HepG2 (cell line): ENCODE measurements around the gene VANGL2. TPM values are rescaled to one million over a fixed set of nuclear protein-coding genes. Genes with fewer than 3 reads are reported as not detected.

ENCODE experiments used
- ATAC-seq: fragments of 200-7000 bp; cut with Tn5 transposase; 3 replicates; pipeline ENCODE4 v1.9.1; 2020; ENCODE audit warnings: mild to moderate bottlenecking, moderate library complexity
- BruUV-seq: library from RNA; stranded (reverse); fragments of 400-500 nt; replicated peaks from 2 replicates; lab custom pipeline; 2021; lab: Mats Ljungman, UMichigan
- CTCF ChIA-PET: fragments of 300-600 bp; formaldehyde crosslinking; extraction: SDS; loops from one replicate; lab custom pipeline; 2021; ENCODE audit warnings: low total read pairs, inconsistent platforms, low intra/inter-chr PET ratio; lab: Yijun Ruan, JAX
- POLR2A ChIA-PET: fragments of 350-600 bp; sonication (Branson Sonifier 250); formaldehyde crosslinking; loops from one replicate; lab custom pipeline; 2020; ENCODE audit warnings: antibody characterized with exemption, inconsistent platforms; lab: Yijun Ruan, JAX
- DNase-seq: peaks from one replicate; pipeline ENCODE4 v3.0.0-alpha.2; 2015; ENCODE audit warnings: low spot score
- FAIRE-seq: peaks from 3 replicates; lab custom pipeline; 2011; peaks lifted over from hg19 to GRCh38; lab: Jason Lieb, UNC
- H2AFZ ChIP-seq: one replicate; pipeline ENCODE4 v1.6.1; 2011; ENCODE audit warnings: low read length, inconsistent platforms
- H3K27ac ChIP-seq: fragments of 300-600 bp; 3 replicates; pipeline ENCODE4 v1.8.0; 2011; ENCODE audit warnings: mixed run types, mild to moderate bottlenecking, mixed read lengths, low read length, inconsistent platforms; ENCODE audit not compliant: insufficient read depth; ENCODE audit errors: extremely low read length
- H3K27me3 ChIP-seq, 2 experiments: fragments of 200-600 bp in 1 of 2; 2 replicates in 1 of 2; 3 replicates in 1 of 2; pipeline versions ENCODE4 v1.6.0 to v1.8.0; 2011; ENCODE audit warnings: low read length in 2 of 2, mild to moderate bottlenecking in 2 of 2, moderate library complexity in 2 of 2, inconsistent platforms in 1 of 2; ENCODE audit not compliant: insufficient read depth in 2 of 2, control insufficient read depth in 1 of 2
- H3K36me3 ChIP-seq, 2 experiments: fragments of 200-600 bp in 1 of 2; replicated peaks in 1 of 2; 2 replicates in 1 of 2; 3 replicates in 1 of 2; pipeline versions ENCODE4 v1.5.1 to v1.8.0; 2011; ENCODE audit warnings: low read length in 2 of 2, inconsistent platforms in 1 of 2; ENCODE audit not compliant: insufficient read depth in 2 of 2, control insufficient read depth in 1 of 2
- H3K4me1 ChIP-seq: 2 replicates; pipeline ENCODE4 v1.5.1; 2012; ENCODE audit warnings: low read length, inconsistent platforms; ENCODE audit not compliant: insufficient read depth
- H3K4me2 ChIP-seq: 2 replicates; pipeline ENCODE4 v1.6.0; 2011; ENCODE audit warnings: low read depth, low read length, inconsistent platforms
- H3K4me3 ChIP-seq, 3 experiments: fragments of 200-600 bp in 1 of 3; sonication (generic), shearing (Covaris generic) in 1 of 3; replicated peaks in 1 of 3; 2 replicates each; pipeline ENCODE4 v1.5.1; 2011 to 2016; ENCODE audit warnings: low read length in 3 of 3, inconsistent platforms in 2 of 3, low read depth in 2 of 3, mild to moderate bottlenecking in 2 of 3, control low read depth in 1 of 3, mixed read lengths in 1 of 3; ENCODE audit not compliant: insufficient read depth in 1 of 3
- H3K79me2 ChIP-seq: one replicate; pipeline ENCODE4 v1.6.1; 2011; ENCODE audit warnings: low read length, inconsistent platforms; ENCODE audit not compliant: insufficient read depth
- H3K9ac ChIP-seq: 2 replicates; pipeline ENCODE4 v1.6.0; 2011; ENCODE audit warnings: mild to moderate bottlenecking, low read depth, low read length, inconsistent platforms; ENCODE audit not compliant: insufficient read depth
- H3K9me3 ChIP-seq: 2 replicates; pipeline ENCODE4 v1.5.1; 2012; ENCODE audit warnings: mild to moderate bottlenecking, low read length
- H4K20me1 ChIP-seq: 2 replicates; pipeline ENCODE4 v1.6.0; 2011; ENCODE audit warnings: inconsistent platforms, mild to moderate bottlenecking, low read length, moderate library complexity; ENCODE audit not compliant: insufficient read depth
- AKNA ChIP-seq: sonication (generic); formaldehyde crosslinking; IDR thresholded peaks from 2 replicates; pipeline ENCODE4 v1.4.0; 2020; ENCODE audit warnings: missing genetic modification reagents, borderline replicate concordance
- ATAD3A ChIP-seq: sonication (generic); formaldehyde crosslinking; IDR thresholded peaks from 2 replicates; pipeline ENCODE4 v1.4.0; 2020; ENCODE audit warnings: missing genetic modification reagents
- CREBL2 ChIP-seq: sonication (generic); formaldehyde crosslinking; IDR thresholded peaks from 2 replicates; pipeline ENCODE4 v1.8.1; 2023; ENCODE audit warnings: missing genetic modification reagents, mild to moderate bottlenecking, borderline replicate concordance
- HES4 ChIP-seq: sonication (generic); formaldehyde crosslinking; IDR thresholded peaks from 2 replicates; pipeline ENCODE4 v1.9.0; 2021; ENCODE audit warnings: mild to moderate bottlenecking, missing genetic modification reagents, borderline replicate concordance
- HMGXB4 ChIP-seq, 2 experiments: sonication (generic) in 1 of 2; formaldehyde crosslinking in 1 of 2; IDR thresholded peaks; 2 replicates each; pipeline versions ENCODE4 v1.4.0 to v1.6.1; 2018 to 2020; ENCODE audit warnings: missing genetic modification reagents in 2 of 2, borderline replicate concordance in 1 of 2, low read depth in 1 of 2, mild to moderate bottlenecking in 1 of 2, missing biosample characterization in 1 of 2
- KLF16 ChIP-seq, 2 experiments: sonication (generic) in 1 of 2; formaldehyde crosslinking in 1 of 2; IDR thresholded peaks; 2 replicates each; pipeline versions ENCODE4 v1.6.1 to v1.8.0; 2016 to 2023; ENCODE audit warnings: missing genetic modification reagents in 2 of 2, missing compliant biosample characterization in 1 of 2
- MEIS2 ChIP-seq: sonication (generic); formaldehyde crosslinking; IDR thresholded peaks from 2 replicates; pipeline ENCODE4 v1.9.0; 2021; ENCODE audit warnings: mild to moderate bottlenecking, missing genetic modification reagents
- NFKBIZ ChIP-seq: IDR thresholded peaks from 2 replicates; pipeline ENCODE4 v1.6.1; 2018; ENCODE audit warnings: missing genetic modification reagents, missing compliant biosample characterization
- PHF20 ChIP-seq: sonication (generic); formaldehyde crosslinking; IDR thresholded peaks from 2 replicates; pipeline ENCODE4 v1.5.0; 2020; ENCODE audit warnings: mild to moderate bottlenecking, missing genetic modification reagents
- RBFOX2 ChIP-seq: fragments of 200-400 bp; formaldehyde crosslinking; IDR thresholded peaks from 2 replicates; pipeline ENCODE4 v1.6.1; 2017; ENCODE audit warnings: low read depth, mild to moderate bottlenecking, low read length
- TFDP2 ChIP-seq: sonication (generic); formaldehyde crosslinking; IDR thresholded peaks from 2 replicates; pipeline ENCODE4 v1.4.0; 2020; ENCODE audit warnings: missing genetic modification reagents
- TMF1 ChIP-seq: sonication (generic); formaldehyde crosslinking; IDR thresholded peaks from 2 replicates; pipeline ENCODE4 v1.8.1; 2022; ENCODE audit warnings: low read depth, missing genetic modification reagents
- U2AF1 ChIP-seq: fragments of 200-400 bp; formaldehyde crosslinking; optimal IDR thresholded peaks from 2 replicates; pipeline ENCODE3; 2017; ENCODE audit warnings: mild to moderate bottlenecking, low read depth, low read length
- ZBTB38 ChIP-seq: sonication (generic); formaldehyde crosslinking; IDR thresholded peaks from 2 replicates; pipeline ENCODE4 v1.5.1; 2020; ENCODE audit warnings: mild to moderate bottlenecking, missing genetic modification reagents
- ZNF317 ChIP-seq: sonication (generic); formaldehyde crosslinking; IDR thresholded peaks from 2 replicates; pipeline ENCODE4 v1.5.0; 2020; ENCODE audit warnings: mild to moderate bottlenecking, missing genetic modification reagents
- ZNF589 ChIP-seq: sonication (generic); formaldehyde crosslinking; conservative IDR thresholded peaks from 2 replicates; pipeline ENCODE4 v1.8.0; 2022; ENCODE audit warnings: mild to moderate bottlenecking, moderate library complexity, missing genetic modification reagents
- ZNF614 ChIP-seq: IDR thresholded peaks from 2 replicates; pipeline ENCODE4 v1.6.1; 2018; ENCODE audit warnings: missing biosample characterization, missing genetic modification reagents, inconsistent platforms, borderline replicate concordance
- ZSCAN12 ChIP-seq: sonication (generic); formaldehyde crosslinking; IDR thresholded peaks from 2 replicates; pipeline ENCODE4 v1.9.0; 2021; ENCODE audit warnings: mild to moderate bottlenecking, missing genetic modification reagents
- WGBS: methylation state at CpG from one replicate; pipeline ENCODE4 v1.1.6; 2017; ENCODE audit warnings: low lambda C conversion rate; 5-methylcytosine and 5-hydroxymethylcytosine counted together
- in situ Hi-C: cut with HindIII; loops from 2 replicates; pipeline ENCODE4 v1.10.0; 2017; ENCODE audit warnings: low pct_unique_long_range_greater_than_20kb; ENCODE audit not compliant: extremely low pct_ligation_motif_present
- intact Hi-C: fragments of 100-400 bp; cut with micrococcal nuclease; formaldehyde crosslinking; loops from one replicate; pipeline ENCODE4 v1.10.0; 2022; ENCODE audit not compliant: unreplicated experiment
- polyA plus RNA-seq, 8 experiments: library from polyadenylated mRNA; depleted of rRNA in 3 of 8; stranded (reverse) in 7 of 8; unstranded in 1 of 8; fragments of >200 nt; fragmentation: Illumina TruSeq in 4 of 8; extraction: Trizol in 4 of 8; gene quantifications; 2 replicates each; pipeline versions ENCODE4 v1.2.1 to v1.2.3, GENCODE V29; 2011 to 2016; ENCODE audit warnings: low read depth in 4 of 8, missing spikeins in 1 of 8, mixed read lengths in 1 of 8; ENCODE audit not compliant: insufficient read depth in 1 of 8
- total RNA-seq, 5 experiments: library from RNA; depleted of rRNA; stranded (reverse); fragments of >200 nt; fragmentation: Illumina TruSeq; extraction: Trizol; gene quantifications; 2 replicates each; pipeline ENCODE4 v1.2.3, GENCODE V29; 2016; ENCODE audit warnings: low read depth in 1 of 5

The VANGL2 gene
- total and polyA plus RNA-seq, 2 of the 13 experiments (the other 11 are each of a cell fraction or from before 2014, with no cell fraction given): 0.09 TPM; not detected in 1

- no peak overlapping the region for H3K9ac ChIP-seq
- no peak for FAIRE-seq
- TF ChIP-seq ZSCAN12 (CRISPR knock-in tag) (no peak), ZNF589 (CRISPR knock-in tag) (no peak), TFDP2 (no peak), CREBL2 (CRISPR knock-in tag) (no peak), HMGXB4 (CRISPR knock-in tag; IDR thresholded peaks at IDR 0.05; ENCODE audit: borderline replicate concordance in 1 of 2, low read depth in 1 of 2) (no peak), KLF16 (CRISPR knock-in tag; IDR thresholded peaks at IDR 0.05) (no peak), HES4 (CRISPR knock-in tag) (no peak), U2AF1 (no peak), AKNA (no peak), TMF1 (CRISPR knock-in tag) (no peak), ATAD3A (CRISPR knock-in tag) (no peak), NFKBIZ (CRISPR knock-in tag) (no peak), PHF20 (no peak), ZBTB38 (CRISPR knock-in tag) (no peak), ZNF317 (CRISPR knock-in tag) (no peak), ZNF614 (no peak), MEIS2 (CRISPR knock-in tag) (no peak), RBFOX2 (no peak)
These were observed 23.6 kb downstream of the VANGL2 start for GRCh38 chr1:160423966-160424365.

More at GRCh38 chr1:160423966-160424365, 23.6 kb downstream of the VANGL2 start:
- in situ Hi-C loops: no loop called here
- peaks cover 0 to 5% of the 10 kb centered on the region in 2 experiments; a peak in 3 of 5 replicates for H3K27me3 ChIP-seq
- no peaks in the 10 kb centered on the region for H3K4me1 ChIP-seq
- ATAC-seq (no peak), DNase-seq (no peak)
- no peak overlapping the region for H3K27ac ChIP-seq
- 67% methylated on average over 2 of the region's 7 CpGs for WGBS
- H3K79me2 ChIP-seq: no peaks in the 10 kb centered on the region
- H4K20me1 ChIP-seq: no peaks in the 10 kb centered on the region
- no peaks in the 10 kb centered on the region for H3K9me3 ChIP-seq
- no peaks in the 10 kb centered on the region for H3K36me3 ChIP-seq
- H2AFZ ChIP-seq: no peak overlapping the region
- H3K4me2 ChIP-seq: no peak overlapping the region
- ChIA-PET CTCF (no interaction called here), POLR2A (no interaction called here)
- H3K4me3 ChIP-seq: no peak overlapping the region
- intact Hi-C loops: no loop called here
- BruUV-seq: no TSS peak
